ENCODE results near the gene CCNH. TPM values are rescaled to one million over a fixed set of nuclear protein-coding genes. Genes with fewer than 3 reads are reported as not detected.

The CCNH gene
- total and polyA plus RNA-seq, 9 of the 15 experiments (the other 6 are each of a cell fraction or from before 2014, with no cell fraction given) = 100 to 213 (median 150) TPM

- no peak for TF ChIP-seq MGA (IDR thresholded peaks at IDR 0.05)
- no peak for TF ChIP-seq ID3 (CRISPR knock-in tag; IDR thresholded peaks at IDR 0.05)
- TF ChIP-seq ID3 (tag; IDR thresholded peaks at IDR 0.05) = no peak
- TF ChIP-seq KDM4B (IDR thresholded peaks at IDR 0.05; ENCODE audit: borderline replicate concordance in 2 of 2, low read depth in 1 of 2) = no peak
- no peak for TF ChIP-seq MCM2 (IDR thresholded peaks at IDR 0.05; ENCODE audit: low read depth)
- no peak for TF ChIP-seq ZNF699 (CRISPR knock-in tag; IDR thresholded peaks at IDR 0.05; ENCODE audit: insufficient replicate concordance)
- TF ChIP-seq SMARCA4 (IDR thresholded peaks at IDR 0.05) = no peak
- TF ChIP-seq ZNF511 (CRISPR knock-in tag; IDR thresholded peaks at IDR 0.05) = no peak; the same call in 1 of the 2 replicates
- no peak for TF ChIP-seq SMARCB1 (IDR thresholded peaks at IDR 0.05; ENCODE audit: insufficient read length, low read depth)
- no peak for TF ChIP-seq DDX20 (tag; IDR thresholded peaks at IDR 0.05; ENCODE audit: low read depth)
- TF ChIP-seq MCM5 (IDR thresholded peaks at IDR 0.05; ENCODE audit: low read depth) = no peak
- TF ChIP-seq ZNF780A (CRISPR knock-in tag; IDR thresholded peaks at IDR 0.05) = no peak
- no peak for TF ChIP-seq ZFP30 (CRISPR knock-in tag; IDR thresholded peaks at IDR 0.05; ENCODE audit: borderline replicate concordance)
- TF ChIP-seq ETV5 (CRISPR knock-in tag; IDR thresholded peaks at IDR 0.05; ENCODE audit: low read depth) = peak; percentile 45
- no peak for TF ChIP-seq GABPB2 (CRISPR knock-in tag; conservative IDR thresholded peaks at IDR 0.05)
- TF ChIP-seq TCFL5 (CRISPR knock-in tag; conservative IDR thresholded peaks at IDR 0.05) = no peak
These were observed at the start of gene CCNH (continued) for GRCh38 chr5:87412630-87413342.

Data from K562 (cell line).